WTC11 (cell line): ENCODE measurements around the gene GGA3. TPM values are rescaled to one million over a fixed set of nuclear protein-coding genes. Genes with fewer than 3 reads are reported as not detected.
A peak's percentile ranks its signal among the peaks of the same experiment; 100 is the strongest.

Source experiments
- ATAC-seq: fragments of 200-7000 bp; cut with Tn5 transposase; 2 replicates; pipeline ENCODE4 v1.10.0; 2021; ENCODE audit warnings: mild to moderate bottlenecking, moderate library complexity
- CTCF ChIA-PET: fragments of 300-600 bp; sonication (Branson Sonifier 250); formaldehyde crosslinking; loops from one replicate; lab custom pipeline; 2021; ENCODE audit warnings: antibody characterized with exemption; lab: Charles Lee
- POLR2A ChIA-PET: fragments of 350-600 bp; sonication (Branson Sonifier 250); formaldehyde crosslinking; loops from one replicate; lab custom pipeline; 2021; ENCODE audit warnings: antibody characterized with exemption; lab: Charles Lee
- DNase-seq: peaks from one replicate; pipeline ENCODE4 v3.0.0; 2021; ENCODE audit warnings: low spot score
- H3K27ac Mint-ChIP-seq: 2 replicates; pipeline ENCODE4 v1.8.0; 2021; ENCODE audit warnings: mixed read lengths
- H3K27me3 Mint-ChIP-seq: 2 replicates; pipeline ENCODE4 v1.8.0; 2021; ENCODE audit warnings: low read depth, mild to moderate bottlenecking, moderate library complexity, mixed read lengths
- H3K36me3 Mint-ChIP-seq: 2 replicates; pipeline ENCODE4 v1.8.0; 2021; ENCODE audit warnings: mixed read lengths
- H3K4me1 Mint-ChIP-seq: 2 replicates; pipeline ENCODE4 v1.8.0; 2022; ENCODE audit warnings: mixed read lengths
- H3K4me3 Mint-ChIP-seq: 2 replicates; pipeline ENCODE4 v1.8.0; 2021; ENCODE audit warnings: mild to moderate bottlenecking, moderate library complexity, mixed read lengths
- H3K9me3 Mint-ChIP-seq: 2 replicates; pipeline ENCODE4 v1.8.0; 2021; ENCODE audit warnings: mixed read lengths
- ARID4B ChIP-seq: sonication (generic); formaldehyde crosslinking; IDR thresholded peaks from 2 replicates; pipeline ENCODE4 v1.8.0; 2023; ENCODE audit warnings: missing genetic modification reagents, mild to moderate bottlenecking, borderline replicate concordance
- ATF1 ChIP-seq: sonication (generic); formaldehyde crosslinking; IDR thresholded peaks from 2 replicates; pipeline ENCODE4 v1.8.1; 2023; ENCODE audit warnings: mild to moderate bottlenecking, moderate library complexity, missing genetic modification reagents
- E2F1 ChIP-seq: sonication (generic); formaldehyde crosslinking; IDR thresholded peaks from 2 replicates; pipeline ENCODE4 v1.8.0; 2022; ENCODE audit warnings: mild to moderate bottlenecking, missing genetic modification reagents
- ELF4 ChIP-seq: sonication (generic); formaldehyde crosslinking; IDR thresholded peaks from 2 replicates; pipeline ENCODE4 v1.8.1; 2022; ENCODE audit warnings: low read depth, mild to moderate bottlenecking, moderate library complexity, missing genetic modification reagents
- EMX1 ChIP-seq: fragments of 250-450 bp; sonication (Bioruptor Pico); IDR thresholded peaks from 2 replicates; pipeline ENCODE4 v1.8.0; 2021; ENCODE audit warnings: mild to moderate bottlenecking
- ESRRA ChIP-seq: sonication (generic); formaldehyde crosslinking; IDR thresholded peaks from 2 replicates; pipeline ENCODE4 v1.8.1; 2022; ENCODE audit warnings: mild to moderate bottlenecking, missing genetic modification reagents, borderline replicate concordance
- FOXP1 ChIP-seq: sonication (generic); formaldehyde crosslinking; IDR thresholded peaks from 2 replicates; pipeline ENCODE4 v1.8.0; 2022; ENCODE audit warnings: missing genetic modification reagents, mild to moderate bottlenecking, moderate library complexity, borderline replicate concordance
- JAZF1 ChIP-seq: fragments of 250-450 bp; sonication (Bioruptor Pico); IDR thresholded peaks from 2 replicates; pipeline ENCODE4 v1.9.0; 2021; ENCODE audit warnings: moderate library complexity, mild to moderate bottlenecking, inconsistent platforms
- JUN ChIP-seq: sonication (generic); formaldehyde crosslinking; IDR thresholded peaks from 2 replicates; pipeline ENCODE4 v1.8.0; 2023; ENCODE audit warnings: mild to moderate bottlenecking, missing genetic modification reagents
- MLX ChIP-seq: sonication (generic); formaldehyde crosslinking; IDR thresholded peaks from 2 replicates; pipeline ENCODE4 v1.8.1; 2023; ENCODE audit warnings: mild to moderate bottlenecking, missing genetic modification reagents, moderate library complexity
- NFATC4 ChIP-seq: fragments of 250-450 bp; sonication (Bioruptor Pico); IDR thresholded peaks from 2 replicates; pipeline ENCODE4 v1.9.0; 2021; ENCODE audit warnings: mild to moderate bottlenecking
- NFYB ChIP-seq: sonication (generic); formaldehyde crosslinking; conservative IDR thresholded peaks from 2 replicates; pipeline ENCODE4 v1.8.0; 2022; ENCODE audit warnings: low read depth, missing genetic modification reagents
- NR1H2 ChIP-seq: sonication (generic); formaldehyde crosslinking; IDR thresholded peaks from 2 replicates; pipeline ENCODE4 v1.9.0; 2021; ENCODE audit warnings: mild to moderate bottlenecking, moderate library complexity, missing genetic modification reagents
- NR2C2 ChIP-seq: sonication (generic); formaldehyde crosslinking; IDR thresholded peaks from 2 replicates; pipeline ENCODE4 v1.8.0; 2022; ENCODE audit warnings: mild to moderate bottlenecking, missing genetic modification reagents
- SMAD3 ChIP-seq: sonication (generic); formaldehyde crosslinking; IDR thresholded peaks from 2 replicates; pipeline ENCODE4 v1.8.0; 2022; ENCODE audit warnings: missing genetic modification reagents, mild to moderate bottlenecking, borderline replicate concordance
- USF1 ChIP-seq: sonication (generic); formaldehyde crosslinking; IDR thresholded peaks from 2 replicates; pipeline ENCODE4 v1.8.0; 2022; ENCODE audit warnings: mild to moderate bottlenecking, missing genetic modification reagents
- ZMAT4 ChIP-seq: fragments of 250-450 bp; sonication (Bioruptor Pico); IDR thresholded peaks from 2 replicates; pipeline ENCODE4 v1.9.0; 2021; ENCODE audit warnings: mild to moderate bottlenecking
- ZNF121 ChIP-seq: sonication (generic); formaldehyde crosslinking; IDR thresholded peaks from 2 replicates; pipeline ENCODE4 v1.8.0; 2023; ENCODE audit warnings: missing genetic modification reagents
- ZNF138 ChIP-seq: sonication (generic); formaldehyde crosslinking; conservative IDR thresholded peaks from 2 replicates; pipeline ENCODE4 v1.8.1; 2022; ENCODE audit warnings: mild to moderate bottlenecking, moderate library complexity, missing genetic modification reagents
- ZNF281 ChIP-seq: sonication (generic); formaldehyde crosslinking; IDR thresholded peaks from 2 replicates; pipeline ENCODE4 v1.8.0; 2023; ENCODE audit warnings: mild to moderate bottlenecking, missing genetic modification reagents
- ZNF423 ChIP-seq: fragments of 250-450 bp; sonication (Bioruptor Pico); IDR thresholded peaks from 2 replicates; pipeline ENCODE4 v2.1.2; 2022; ENCODE audit warnings: mild to moderate bottlenecking, moderate library complexity
- total RNA-seq: library from RNA; stranded (reverse); gene quantifications from 3 replicates; pipeline ENCODE4 v1.2.3, GENCODE V29; 2021

GGA3 gene
- total RNA-seq, 1 experiment from 2014 or later = 66.9 TPM

- no peak for DNase-seq
- TF ChIP-seq NFATC4 (CRISPR knock-in tag) = no peak
- TF ChIP-seq ZNF121 (CRISPR knock-in tag) = no peak
- no peak for TF ChIP-seq E2F1 (CRISPR knock-in tag)
- Mint-ChIP-seq H3K4me3 (no peak overlapping the region), H3K27ac (no peak overlapping the region), H3K4me1 (peaks cover 6% of the 10 kb centered on the region), H3K9me3 (no peaks in the 10 kb centered on the region), H3K36me3 (peaks cover 51% of the 10 kb centered on the region), H3K27me3 (no peaks in the 10 kb centered on the region)
- no peak for ATAC-seq
- ChIA-PET POLR2A (no interaction called here), CTCF (interaction anchor here (0.7 to 3.8 kb wide), 16 partner anchors 8 to 229 kb away, joined by 3 to 155 read pairs (median 12); partner anchors contain the start of genes GGA3, GRB2, MIF4GD and MRPL58)
Measured at GRCh38 chr17:75241502-75241901, 19.9 kb downstream of the GGA3 start.

GRCh38 chr17:75241143-75241430 is 20.3 kb downstream of the GGA3 start:
- no peaks in the 10 kb centered on the region for H3K9me3 Mint-ChIP-seq
- no peak for DNase-seq
- no peak for TF ChIP-seq JAZF1 (CRISPR knock-in tag)
- no peak for TF ChIP-seq FOXP1 (CRISPR knock-in tag)
- TF ChIP-seq MLX (CRISPR knock-in tag) = peak; percentile 60; the same call in 1 of the 2 replicates
- ATAC-seq = no peak
- H3K36me3 Mint-ChIP-seq = peaks cover 53% of the 10 kb centered on the region
- H3K27me3 Mint-ChIP-seq = no peaks in the 10 kb centered on the region
- H3K4me1 Mint-ChIP-seq = peaks cover 6% of the 10 kb centered on the region
- ChIA-PET POLR2A (interaction anchor here (1.0 kb wide), 3 partner anchors 20 to 48 kb away, joined by 3 to 8 read pairs (median 4); partner anchors contain the start of genes GGA3, MRPS7 and SLC25A19), CTCF (interaction anchor here (0.5 to 3.8 kb wide), 59 partner anchors 9 to 974 kb away, joined by 3 to 155 read pairs (median 7); partner anchors contain the start of genes ARMC7, GGA3, GRB2 and LLGL2)
- H3K4me3 Mint-ChIP-seq = no peak overlapping the region
- H3K27ac Mint-ChIP-seq = no peak overlapping the region

- Mint-ChIP-seq H3K4me1 (peaks cover 6% of the 10 kb centered on the region), H3K36me3 (peaks cover 51% of the 10 kb centered on the region), H3K27me3 (no peaks in the 10 kb centered on the region), H3K4me3 (no peak overlapping the region), H3K27ac (peak overlapping the region; percentile 87), H3K9me3 (no peaks in the 10 kb centered on the region)
- POLR2A ChIA-PET = interaction anchor here (0.5 to 1.1 kb wide), 9 partner anchors 9 to 280 kb away, joined by 3 to 8 read pairs (median 4); partner anchors contain the start of genes GGA3, MRPS7, NUP85 and SLC25A19
- CTCF ChIA-PET = interaction anchor here (0.5 to 3.8 kb wide), 99 partner anchors 9 to 974 kb away, joined by 3 to 155 read pairs (median 5); partner anchors contain the start of genes ARMC7, ATP5PD, FDXR and GGA3
- ATAC-seq (peak; percentile 88), DNase-seq (peak; percentile 82)
- TF ChIP-seq JUN (CRISPR knock-in tag) = no peak
- peak; percentile 36; the same call in 1 of the 2 replicates for TF ChIP-seq FOXP1 (CRISPR knock-in tag)
- TF ChIP-seq SMAD3 = no peak
- no peak for TF ChIP-seq ELF4 (CRISPR knock-in tag)
- no peak for TF ChIP-seq NR1H2 (CRISPR knock-in tag)
- TF ChIP-seq USF1 (CRISPR knock-in tag) = peak; percentile 81
- no peak for TF ChIP-seq ZNF138 (CRISPR knock-in tag)
- no peak for TF ChIP-seq ARID4B
- no peak for TF ChIP-seq NFYB (CRISPR knock-in tag)
- TF ChIP-seq NR2C2 (CRISPR knock-in tag) = no peak
- TF ChIP-seq ZNF281 (CRISPR knock-in tag) = no peak
- no peak for TF ChIP-seq ESRRA (CRISPR knock-in tag)
- TF ChIP-seq ZMAT4 (CRISPR knock-in tag) = no peak
- TF ChIP-seq ATF1 (CRISPR knock-in tag) = no peak
- peak; percentile 84 for TF ChIP-seq ZNF423 (CRISPR knock-in tag)
- no peak for TF ChIP-seq EMX1 (CRISPR knock-in tag)
Measured at GRCh38 chr17:75240394-75241142, 20.8 kb downstream of the GGA3 start.
